HEK293T (cell line): Measurements from ENCODE around the gene ELMO3.

Experiments
- ARNT ChIP-seq: fragments of 450-650 bp; IDR thresholded peaks from 2 replicates; pipeline ENCODE4 v1.6.1; 2017; ENCODE audit warnings: mild to moderate bottlenecking
- BHLHE40 ChIP-seq: fragments of 450-650 bp; IDR thresholded peaks from 2 replicates; pipeline ENCODE4 v1.6.1; 2016; ENCODE audit warnings: mild to moderate bottlenecking, moderate library complexity, borderline replicate concordance
- CTBP1 ChIP-seq: fragments of 450-650 bp; IDR thresholded peaks from 2 replicates; pipeline ENCODE4 v1.6.1; 2016; ENCODE audit warnings: borderline replicate concordance
- FOXM1 ChIP-seq: fragments of 450-650 bp; IDR thresholded peaks from 2 replicates; pipeline ENCODE4 v1.6.1; 2017; ENCODE audit warnings: mild to moderate bottlenecking, borderline replicate concordance
- HDGF ChIP-seq: fragments of 450-650 bp; IDR thresholded peaks from 2 replicates; pipeline ENCODE4 v1.6.1; 2017; ENCODE audit warnings: antibody characterized with exemption, borderline replicate concordance
- L3MBTL2 ChIP-seq: fragments of 450-650 bp; conservative IDR thresholded peaks from 2 replicates; pipeline ENCODE4 v1.6.1; 2016; ENCODE audit warnings: mild to moderate bottlenecking
- NFRKB ChIP-seq: fragments of 450-650 bp; IDR thresholded peaks from 2 replicates; pipeline ENCODE4 v1.6.1; 2016; ENCODE audit warnings: mild to moderate bottlenecking, moderate library complexity
- SP1 ChIP-seq: fragments of 450-650 bp; IDR thresholded peaks from 2 replicates; pipeline ENCODE4 v1.6.1; 2017
- SUZ12 ChIP-seq: fragments of 450-650 bp; IDR thresholded peaks from 2 replicates; pipeline ENCODE4 v1.6.1; 2016; ENCODE audit warnings: mild to moderate bottlenecking
- ZNF384 ChIP-seq: fragments of 450-650 bp; IDR thresholded peaks from 2 replicates; pipeline ENCODE4 v1.6.1; 2016

DNA sequence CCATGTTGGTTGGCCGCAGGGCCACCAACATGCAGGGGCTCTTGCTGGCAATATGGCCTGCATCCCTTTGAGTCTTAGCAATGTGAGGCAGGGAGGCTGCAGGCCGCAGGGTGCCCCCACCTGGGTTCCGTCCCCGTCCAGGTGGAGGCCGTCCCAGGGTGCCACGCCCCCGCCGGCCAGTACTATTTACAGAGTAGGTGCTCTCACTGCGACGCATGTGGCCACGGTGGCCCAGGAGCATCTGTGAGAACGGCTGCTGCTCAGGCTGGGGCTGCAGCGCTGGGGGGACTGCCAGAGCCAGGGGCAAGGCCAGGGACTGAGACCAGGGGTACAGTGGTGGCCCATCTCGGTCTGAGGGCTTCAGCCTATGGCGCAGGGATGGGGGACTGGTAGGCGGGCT is 18.8 kb upstream of the ELMO3 start:
- no peak for TF ChIP-seq CTBP1
- TF ChIP-seq ZNF384 = no peak
- TF ChIP-seq NFRKB = no peak
- TF ChIP-seq SUZ12 = no peak
- no peak for TF ChIP-seq BHLHE40
- no peak for TF ChIP-seq SP1
- no peak for TF ChIP-seq FOXM1
- TF ChIP-seq HDGF = no peak
- TF ChIP-seq ARNT = no peak
- TF ChIP-seq L3MBTL2 = no peak
